Neural cell (in vitro differentiated cells): ENCODE measurements around the gene ITPR3. TPM values are rescaled to one million over a fixed set of nuclear protein-coding genes. Genes with fewer than 3 reads are reported as not detected.

Experiments
- H2AFZ ChIP-seq: fragments of 200-600, 300-800 bp; sonication (generic), shearing (Covaris generic); 2 replicates; pipeline ENCODE4 v1.6.0; 2014; ENCODE audit warnings: low read depth, mild to moderate bottlenecking, antibody characterized with exemption, low read length, moderate library complexity
- H3F3A ChIP-seq: fragments of 200-600 bp; shearing (Covaris generic); 2 replicates; pipeline ENCODE4 v1.6.1; 2016; ENCODE audit warnings: mild to moderate bottlenecking, moderate library complexity, mixed read lengths, antibody characterized with exemption, low read length; ENCODE audit not compliant: insufficient read depth, poor library complexity, severe bottlenecking
- H3K27ac ChIP-seq: fragments of 200-600, 300-800 bp; sonication (generic), shearing (Covaris generic); 2 replicates; pipeline ENCODE4 v1.5.1; 2014; ENCODE audit warnings: mild to moderate bottlenecking, low read length, moderate library complexity
- H3K27me3 ChIP-seq: fragments of 300-800, 200-600 bp; sonication (generic), shearing (Covaris generic); 2 replicates; pipeline ENCODE4 v1.6.0; 2014; ENCODE audit warnings: mild to moderate bottlenecking, low read depth, low read length, moderate library complexity; ENCODE audit not compliant: insufficient read depth
- H3K36me3 ChIP-seq: fragments of 300-800, 200-600 bp; sonication (generic), shearing (Covaris generic); 2 replicates; pipeline ENCODE4 v1.5.1; 2014; ENCODE audit warnings: mild to moderate bottlenecking, antibody characterized with exemption, low read length, moderate library complexity; ENCODE audit not compliant: insufficient read depth
- H3K4me2 ChIP-seq: fragments of 300-800, 200-600 bp; sonication (generic), shearing (Covaris generic); 2 replicates; pipeline ENCODE4 v1.6.0; 2014; ENCODE audit warnings: mild to moderate bottlenecking, low read length
- H3K4me3 ChIP-seq: fragments of 300-800, 200-600 bp; sonication (generic), shearing (Covaris generic); 2 replicates; pipeline ENCODE4 v1.5.1; 2014; ENCODE audit warnings: mild to moderate bottlenecking, low read length, moderate library complexity
- H3K79me2 ChIP-seq: fragments of 200-600 bp; shearing (Covaris generic); replicated peaks from 2 replicates; pipeline ENCODE4 v1.6.0; 2014; ENCODE audit warnings: mild to moderate bottlenecking, low read length, moderate library complexity; ENCODE audit not compliant: insufficient read depth
- H3K9ac ChIP-seq: fragments of 300-800, 200-600 bp; sonication (generic), shearing (Covaris generic); 2 replicates; pipeline ENCODE4 v1.6.1; 2016; ENCODE audit warnings: mild to moderate bottlenecking, low read length, mixed read lengths
- H3K9me2 ChIP-seq: fragments of 200-600 bp; shearing (Covaris generic); 2 replicates; pipeline ENCODE4 v1.6.1; 2016; ENCODE audit warnings: mild to moderate bottlenecking, low read length, mixed read lengths; ENCODE audit not compliant: insufficient read depth
- H3K9me3 ChIP-seq: fragments of 200-600, 300-800 bp; sonication (generic), shearing (Covaris generic); 2 replicates; pipeline ENCODE4 v1.6.1; 2016; ENCODE audit warnings: mild to moderate bottlenecking, mixed run types, low read length, moderate library complexity, mixed read lengths
- H4K20me1 ChIP-seq: fragments of 200-600 bp; shearing (Covaris generic); 2 replicates; pipeline ENCODE4 v1.6.1; 2016; ENCODE audit warnings: mild to moderate bottlenecking, mixed run types; ENCODE audit not compliant: insufficient read depth
- CTCF ChIP-seq: fragments of 450-650 bp; IDR thresholded peaks from 2 replicates; pipeline ENCODE4 v1.5.1; 2014; ENCODE audit warnings: antibody characterized with exemption, mild to moderate bottlenecking, moderate library complexity; ENCODE audit not compliant: poor library complexity, severe bottlenecking
- EP300 ChIP-seq: fragments of 450-650 bp; conservative IDR thresholded peaks from 2 replicates; pipeline ENCODE4 v1.6.1; 2014; ENCODE audit warnings: antibody characterized with exemption, mild to moderate bottlenecking, moderate library complexity; ENCODE audit not compliant: poor library complexity, severe bottlenecking
- EZH2 ChIP-seq: fragments of 200-600, 300-800 bp; shearing (Covaris generic), sonication (generic); IDR thresholded peaks from 2 replicates; pipeline ENCODE4 v1.6.1; 2014; ENCODE audit warnings: antibody characterized with exemption, low read length, borderline replicate concordance, mild to moderate bottlenecking; ENCODE audit not compliant: insufficient read depth, poor library complexity, severe bottlenecking
- MXI1 ChIP-seq: fragments of 450-650 bp; conservative IDR thresholded peaks from 2 replicates; pipeline ENCODE4 v1.6.1; 2014; ENCODE audit warnings: antibody characterized with exemption, mild to moderate bottlenecking; ENCODE audit not compliant: poor library complexity, severe bottlenecking
- POLR2AphosphoS5 ChIP-seq: IDR thresholded peaks from 2 replicates; pipeline ENCODE4 v1.6.1; 2012
- RAD21 ChIP-seq: fragments of 450-650 bp; conservative IDR thresholded peaks from 2 replicates; pipeline ENCODE4 v1.6.1; 2014; ENCODE audit warnings: antibody characterized with exemption, mild to moderate bottlenecking, moderate library complexity
- REST ChIP-seq: IDR thresholded peaks from 2 replicates; pipeline ENCODE4 v1.6.1; 2012; ENCODE audit warnings: borderline replicate concordance
- SMC3 ChIP-seq: fragments of 450-650 bp; conservative IDR thresholded peaks from 2 replicates; pipeline ENCODE4 v1.6.1; 2014; ENCODE audit warnings: antibody characterized with exemption, mild to moderate bottlenecking, moderate library complexity; ENCODE audit not compliant: poor library complexity
- TAF1 ChIP-seq: IDR thresholded peaks from 2 replicates; pipeline ENCODE4 v1.6.1; 2012; ENCODE audit warnings: low read depth
- polyA plus RNA-seq: library from polyadenylated mRNA; depleted of rRNA; stranded (reverse); fragments of >200 nt; gene quantifications from 2 replicates; pipeline ENCODE4 v1.2.3, GENCODE V29; 2014

The ITPR3 gene
- polyA plus RNA-seq, 1 donor from 2014 or later: 0.11 TPM

GRCh38 chr6:33610779-33611732 lies 10.1 kb upstream of the ITPR3 start:
- Histone ChIP-seq H3K9me3 (no peaks in the 10 kb centered on the region), H3K4me3 (no peak overlapping the region), H4K20me1 (no peaks in the 10 kb centered on the region), H3K79me2 (no peaks in the 10 kb centered on the region), H3K27ac (no peak overlapping the region), H3K9me2 (no peaks in the 10 kb centered on the region), H3K36me3 (no peaks in the 10 kb centered on the region), H2AFZ (no peak overlapping the region), H3K4me2 (no peak overlapping the region), H3F3A (no peaks in the 10 kb centered on the region), H3K9ac (no peak overlapping the region), H3K27me3 (no peaks in the 10 kb centered on the region)
- TF ChIP-seq MXI1: no peak

GRCh38 chr6:33613146-33613794 lies 7.9 kb upstream of the ITPR3 start:
- H2AFZ ChIP-seq: no peak overlapping the region

More at GRCh38 chr6:33613146-33613794, 7.9 kb upstream of the ITPR3 start:
- no peak for TF ChIP-seq EP300
- TF ChIP-seq CTCF: no peak
- TF ChIP-seq TAF1: no peak
- TF ChIP-seq POLR2AphosphoS5: no peak
- no peak for TF ChIP-seq REST
- TF ChIP-seq SMC3: no peak
- TF ChIP-seq MXI1: no peak
- no peak for TF ChIP-seq RAD21
- TF ChIP-seq EZH2: no peak
- H3K36me3 ChIP-seq: no peaks in the 10 kb centered on the region
- no peaks in the 10 kb centered on the region for H3F3A ChIP-seq
- H3K9me2 ChIP-seq: no peaks in the 10 kb centered on the region
- no peak overlapping the region for H3K4me2 ChIP-seq
- no peaks in the 10 kb centered on the region for H3K9me3 ChIP-seq
- peaks cover 3% of the 10 kb centered on the region for H3K27me3 ChIP-seq
- no peak overlapping the region for H3K27ac ChIP-seq
- H3K9ac ChIP-seq: no peak overlapping the region
- no peak overlapping the region for H3K4me3 ChIP-seq
- H4K20me1 ChIP-seq: no peaks in the 10 kb centered on the region
- H3K79me2 ChIP-seq: no peaks in the 10 kb centered on the region
